ENCODE measurements around the gene NUP93. TPM values are rescaled to one million over a fixed set of nuclear protein-coding genes. Genes with fewer than 3 reads are reported as not detected.
"Not testable (repeated sequence)": the region's sequence is repeated elsewhere in the genome, so short reads cannot be mapped to it uniquely, and the experiment has no call there.

The NUP93 gene
- polyA plus RNA-seq, 1 donor (not counting 4 experiments of a cell fraction or from before 2014, with no cell fraction given) = 74.1 TPM

DNA sequence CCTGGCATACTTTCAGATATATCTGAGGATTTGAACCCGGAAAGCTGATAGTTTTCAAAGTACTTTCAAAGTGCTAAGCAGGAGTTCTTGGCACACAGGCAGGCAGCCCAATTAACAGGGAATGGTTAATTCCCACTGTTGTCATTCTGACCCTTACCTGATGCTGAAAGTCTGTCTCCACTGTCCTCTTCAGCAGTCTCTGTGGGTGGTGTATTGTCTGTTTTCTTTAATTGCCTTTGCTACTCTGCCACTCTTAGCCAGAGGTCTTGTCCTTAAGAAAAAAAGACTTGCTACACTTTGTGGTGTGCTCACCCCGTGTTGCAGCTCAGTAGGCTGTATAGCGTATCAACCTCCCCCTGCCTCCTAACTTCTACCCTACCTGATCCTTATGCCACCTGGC is 71.8 kb downstream of the NUP93 start:
- DNase-seq (ENCODE audit: low read depth, low spot score) (no peak), FAIRE-seq (no peak)
- no peak for TF ChIP-seq EZH2 (IDR thresholded peaks at IDR 0.05; ENCODE audit: low read length)
- TF ChIP-seq, protein P1, sequence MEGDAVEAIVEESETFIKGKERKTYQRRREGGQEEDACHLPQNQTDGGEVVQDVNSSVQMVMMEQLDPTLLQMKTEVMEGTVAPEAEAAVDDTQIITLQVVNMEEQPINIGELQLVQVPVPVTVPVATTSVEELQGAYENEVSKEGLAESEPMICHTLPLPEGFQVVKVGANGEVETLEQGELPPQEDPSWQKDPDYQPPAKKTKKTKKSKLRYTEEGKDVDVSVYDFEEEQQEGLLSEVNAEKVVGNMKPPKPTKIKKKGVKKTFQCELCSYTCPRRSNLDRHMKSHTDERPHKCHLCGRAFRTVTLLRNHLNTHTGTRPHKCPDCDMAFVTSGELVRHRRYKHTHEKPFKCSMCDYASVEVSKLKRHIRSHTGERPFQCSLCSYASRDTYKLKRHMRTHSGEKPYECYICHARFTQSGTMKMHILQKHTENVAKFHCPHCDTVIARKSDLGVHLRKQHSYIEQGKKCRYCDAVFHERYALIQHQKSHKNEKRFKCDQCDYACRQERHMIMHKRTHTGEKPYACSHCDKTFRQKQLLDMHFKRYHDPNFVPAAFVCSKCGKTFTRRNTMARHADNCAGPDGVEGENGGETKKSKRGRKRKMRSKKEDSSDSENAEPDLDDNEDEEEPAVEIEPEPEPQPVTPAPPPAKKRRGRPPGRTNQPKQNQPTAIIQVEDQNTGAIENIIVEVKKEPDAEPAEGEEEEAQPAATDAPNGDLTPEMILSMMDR (optimal IDR thresholded peaks at IDR 0.05 in 1 of 3, IDR thresholded peaks at IDR 0.05 in 1 of 3, conservative IDR thresholded peaks at IDR 0.05 in 1 of 3; ENCODE audit: extremely low read depth in 1 of 3, insufficient read depth in 2 of 3, low read length in 3 of 3) = no peak
- peaks cover 11 to 14% of the 10 kb centered on the region in 2 experiments for H3K36me3 ChIP-seq (ENCODE audit: control insufficient read depth in 2 of 2, extremely low read depth in 1 of 2, insufficient read depth in 2 of 2, low read length in 2 of 2)
- H2AFZ ChIP-seq (ENCODE audit: control insufficient read depth, low read length) = no peak overlapping the region
- H3K27ac ChIP-seq (ENCODE audit: control insufficient read depth, insufficient read depth, low read length) = no peak overlapping the region
- no peaks in the 10 kb centered on the region for H4K20me1 ChIP-seq (ENCODE audit: control insufficient read depth, extremely low read depth, insufficient read depth, low read length)
- H3K4me3 ChIP-seq (ENCODE audit: control insufficient read depth in 2 of 3, extremely low read depth in 1 of 3, insufficient read depth in 2 of 3, low read depth in 1 of 3, low read length in 3 of 3) = no peak overlapping the region
- H3K9me1 ChIP-seq (ENCODE audit: control insufficient read depth, extremely low read depth, insufficient read depth, low read length) = no peaks in the 10 kb centered on the region
- no peak overlapping the region for H3K4me2 ChIP-seq (ENCODE audit: control insufficient read depth, extremely low read depth, insufficient read depth, low read depth, low read length)
- H3K9ac ChIP-seq (ENCODE audit: control insufficient read depth, extremely low read depth, insufficient read depth, low read length) = no peak overlapping the region
- H3K9me3 ChIP-seq (ENCODE audit: control insufficient read depth, low read depth, low read length) = no peaks in the 10 kb centered on the region
- no peaks in the 10 kb centered on the region for H3K79me2 ChIP-seq (ENCODE audit: control insufficient read depth, insufficient read depth, low read length)
- H3K4me1 ChIP-seq (ENCODE audit: control insufficient read depth, extremely low read depth, insufficient read depth, low read length) = peaks cover under 1% of the 10 kb centered on the region
- dilution Hi-C loops (cut with MboI; ENCODE audit: extremely low pct_ligation_motif_present, low sequenced_read_pairs) = no loop called here
- no peaks in the 10 kb centered on the region for H3K27me3 ChIP-seq (ENCODE audit: control insufficient read depth, extremely low read depth, insufficient read depth, low read length)

DNA sequence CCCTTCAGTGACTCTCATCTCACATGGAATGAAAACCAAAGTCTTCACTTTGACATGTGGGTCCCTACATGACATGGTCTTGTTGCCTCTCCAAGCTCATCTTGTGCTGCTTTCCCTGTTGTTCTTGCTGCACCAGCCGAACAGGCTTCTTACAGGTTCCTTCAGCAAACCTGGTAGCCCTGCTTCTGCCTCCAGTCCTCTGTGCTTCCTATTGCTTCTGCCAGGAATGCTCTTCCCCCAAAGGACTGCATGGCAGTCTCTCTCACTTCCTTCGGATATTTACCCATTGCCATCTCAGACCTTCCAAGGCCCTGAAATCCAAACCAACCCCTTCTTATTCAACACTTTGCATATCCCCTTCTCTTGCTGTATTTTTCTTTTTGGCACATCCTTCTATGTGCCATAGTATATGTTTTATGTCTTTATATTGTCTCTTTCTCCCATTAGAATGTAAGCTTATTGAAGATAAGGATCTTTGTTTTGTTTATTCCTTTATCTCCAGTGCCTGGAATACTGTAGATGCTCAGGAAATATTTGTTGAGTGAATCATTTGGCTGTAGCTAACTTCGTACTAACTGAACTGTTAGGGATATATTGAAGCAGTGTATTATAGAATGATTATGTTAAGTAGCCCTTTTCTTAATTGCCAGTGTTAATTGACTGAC is 77.2 kb downstream of the NUP93 start:
- H4K20me1 ChIP-seq (ENCODE audit: control insufficient read depth, extremely low read depth, insufficient read depth, low read length) = no peaks in the 10 kb centered on the region
- DNase-seq (ENCODE audit: low read depth, low spot score) = no peak
- H3K9ac ChIP-seq (ENCODE audit: control insufficient read depth, extremely low read depth, insufficient read depth, low read length) = no peak overlapping the region
- peaks cover 12 to 15% of the 10 kb centered on the region in 2 experiments for H3K36me3 ChIP-seq (ENCODE audit: control insufficient read depth in 2 of 2, extremely low read depth in 1 of 2, insufficient read depth in 2 of 2, low read length in 2 of 2)
- no peak for FAIRE-seq
- TF ChIP-seq, protein P1 (optimal IDR thresholded peaks at IDR 0.05 in 1 of 3, IDR thresholded peaks at IDR 0.05 in 1 of 3, conservative IDR thresholded peaks at IDR 0.05 in 1 of 3; ENCODE audit: extremely low read depth in 1 of 3, insufficient read depth in 2 of 3, low read length in 3 of 3) = no peak
- TF ChIP-seq EZH2 (IDR thresholded peaks at IDR 0.05; ENCODE audit: low read length) = no peak
- H3K4me3 ChIP-seq (ENCODE audit: control insufficient read depth in 2 of 3, extremely low read depth in 1 of 3, insufficient read depth in 2 of 3, low read depth in 1 of 3, low read length in 3 of 3) = no peak overlapping the region
- dilution Hi-C loops (cut with MboI; ENCODE audit: extremely low pct_ligation_motif_present, low sequenced_read_pairs) = no loop called here
- H3K9me1 ChIP-seq (ENCODE audit: control insufficient read depth, extremely low read depth, insufficient read depth, low read length) = no peaks in the 10 kb centered on the region
- no peaks in the 10 kb centered on the region for H3K27me3 ChIP-seq (ENCODE audit: control insufficient read depth, extremely low read depth, insufficient read depth, low read length)
- peaks cover 13% of the 10 kb centered on the region for H3K4me1 ChIP-seq (ENCODE audit: control insufficient read depth, extremely low read depth, insufficient read depth, low read length)
- H3K79me2 ChIP-seq (ENCODE audit: control insufficient read depth, insufficient read depth, low read length) = no peaks in the 10 kb centered on the region
- H3K4me2 ChIP-seq (ENCODE audit: control insufficient read depth, extremely low read depth, insufficient read depth, low read depth, low read length) = no peak overlapping the region
- H3K9me3 ChIP-seq (ENCODE audit: control insufficient read depth, low read depth, low read length) = no peaks in the 10 kb centered on the region
- H2AFZ ChIP-seq (ENCODE audit: control insufficient read depth, low read length) = no peak overlapping the region
- no peak overlapping the region for H3K27ac ChIP-seq (ENCODE audit: control insufficient read depth, insufficient read depth, low read length)

DNA sequence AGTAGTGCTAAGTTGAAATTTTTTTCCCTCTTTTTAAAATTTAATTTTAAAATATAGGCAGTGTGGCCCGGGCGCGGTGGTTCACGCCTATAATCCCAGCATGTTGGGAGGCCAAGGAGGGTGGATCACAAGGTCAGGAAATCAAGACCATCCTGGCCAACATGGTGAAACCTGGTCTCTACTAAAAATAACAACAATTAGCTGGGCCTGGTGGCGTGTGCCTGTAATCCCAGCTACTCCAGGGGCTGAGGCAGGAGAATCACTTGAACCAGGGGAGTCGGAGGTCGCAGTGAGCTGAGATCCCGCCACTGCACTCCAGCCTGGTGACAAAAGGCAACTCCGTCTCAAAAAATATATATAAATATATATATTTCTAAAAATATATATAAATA is 77.7 kb downstream of the NUP93 start:
- H3K9me1 ChIP-seq (ENCODE audit: control insufficient read depth, extremely low read depth, insufficient read depth, low read length); H3K27me3 ChIP-seq (ENCODE audit: control insufficient read depth, extremely low read depth, insufficient read depth, low read length); H4K20me1 ChIP-seq (ENCODE audit: control insufficient read depth, extremely low read depth, insufficient read depth, low read length); DNase-seq (ENCODE audit: low read depth, low spot score); H2AFZ ChIP-seq (ENCODE audit: control insufficient read depth, low read length); H3K9ac ChIP-seq (ENCODE audit: control insufficient read depth, extremely low read depth, insufficient read depth, low read length); H3K79me2 ChIP-seq (ENCODE audit: control insufficient read depth, insufficient read depth, low read length); dilution Hi-C loops (cut with MboI; ENCODE audit: extremely low pct_ligation_motif_present, low sequenced_read_pairs); H3K27ac ChIP-seq (ENCODE audit: control insufficient read depth, insufficient read depth, low read length); FAIRE-seq; H3K4me3 ChIP-seq (ENCODE audit: control insufficient read depth in 2 of 3, extremely low read depth in 1 of 3, insufficient read depth in 2 of 3, low read depth in 1 of 3, low read length in 3 of 3); H3K4me2 ChIP-seq (ENCODE audit: control insufficient read depth, extremely low read depth, insufficient read depth, low read depth, low read length); H3K9me3 ChIP-seq (ENCODE audit: control insufficient read depth, low read depth, low read length): not testable (repeated sequence)
- Histone ChIP-seq H3K36me3 (ENCODE audit: control insufficient read depth in 2 of 2, extremely low read depth in 1 of 2, insufficient read depth in 2 of 2, low read length in 2 of 2) (peaks cover 12 to 15% of the 10 kb centered on the region in 2 experiments), H3K4me1 (ENCODE audit: control insufficient read depth, extremely low read depth, insufficient read depth, low read length) (peaks cover 18% of the 10 kb centered on the region)

Measured in keratinocyte (primary cell).